GM12865 (cell line): ENCODE measurements around the gene SP6.
A peak's percentile ranks its signal among the peaks of the same experiment; 100 is the strongest.

Source experiments
- DNase-seq: peaks from one replicate; pipeline ENCODE4 v3.0.0; 2010; ENCODE audit warnings: low read depth
- H3K4me3 ChIP-seq: 2 replicates; pipeline ENCODE4 v1.5.1; 2011; ENCODE audit warnings: mild to moderate bottlenecking, low read depth, low read length, control low read depth
- TF ChIP-seq, protein P1 (sequence below): IDR thresholded peaks from 2 replicates; pipeline ENCODE4 v1.5.1; 2011; ENCODE audit warnings: low read length, control low read depth, low read depth, inconsistent platforms; ENCODE audit not compliant: insufficient read depth; ENCODE audit errors: missing control alignments

Gene SP6

DNA sequence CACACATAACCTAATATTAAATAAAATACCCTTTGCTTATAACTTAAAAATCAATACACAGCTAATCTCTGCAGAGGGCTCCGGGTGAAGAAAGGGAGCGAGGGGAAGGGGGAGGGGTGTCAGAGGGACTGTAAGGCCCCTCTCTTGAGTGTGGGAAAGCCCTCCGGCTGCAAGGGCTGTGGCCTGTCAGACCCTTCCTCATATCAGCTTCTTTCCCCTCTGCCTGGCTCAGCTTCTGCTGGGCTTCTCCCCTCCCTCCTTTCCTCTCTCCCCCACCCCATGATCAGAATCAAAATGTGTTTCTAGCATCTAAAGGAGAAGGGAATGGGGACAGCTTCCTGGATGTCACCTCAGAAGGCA lies 5.3 kb downstream of the SP6 start:
- no peak for DNase-seq
- no peak overlapping the region for H3K4me3 ChIP-seq
- TF ChIP-seq, protein P1, sequence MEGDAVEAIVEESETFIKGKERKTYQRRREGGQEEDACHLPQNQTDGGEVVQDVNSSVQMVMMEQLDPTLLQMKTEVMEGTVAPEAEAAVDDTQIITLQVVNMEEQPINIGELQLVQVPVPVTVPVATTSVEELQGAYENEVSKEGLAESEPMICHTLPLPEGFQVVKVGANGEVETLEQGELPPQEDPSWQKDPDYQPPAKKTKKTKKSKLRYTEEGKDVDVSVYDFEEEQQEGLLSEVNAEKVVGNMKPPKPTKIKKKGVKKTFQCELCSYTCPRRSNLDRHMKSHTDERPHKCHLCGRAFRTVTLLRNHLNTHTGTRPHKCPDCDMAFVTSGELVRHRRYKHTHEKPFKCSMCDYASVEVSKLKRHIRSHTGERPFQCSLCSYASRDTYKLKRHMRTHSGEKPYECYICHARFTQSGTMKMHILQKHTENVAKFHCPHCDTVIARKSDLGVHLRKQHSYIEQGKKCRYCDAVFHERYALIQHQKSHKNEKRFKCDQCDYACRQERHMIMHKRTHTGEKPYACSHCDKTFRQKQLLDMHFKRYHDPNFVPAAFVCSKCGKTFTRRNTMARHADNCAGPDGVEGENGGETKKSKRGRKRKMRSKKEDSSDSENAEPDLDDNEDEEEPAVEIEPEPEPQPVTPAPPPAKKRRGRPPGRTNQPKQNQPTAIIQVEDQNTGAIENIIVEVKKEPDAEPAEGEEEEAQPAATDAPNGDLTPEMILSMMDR, result no peak

DNA sequence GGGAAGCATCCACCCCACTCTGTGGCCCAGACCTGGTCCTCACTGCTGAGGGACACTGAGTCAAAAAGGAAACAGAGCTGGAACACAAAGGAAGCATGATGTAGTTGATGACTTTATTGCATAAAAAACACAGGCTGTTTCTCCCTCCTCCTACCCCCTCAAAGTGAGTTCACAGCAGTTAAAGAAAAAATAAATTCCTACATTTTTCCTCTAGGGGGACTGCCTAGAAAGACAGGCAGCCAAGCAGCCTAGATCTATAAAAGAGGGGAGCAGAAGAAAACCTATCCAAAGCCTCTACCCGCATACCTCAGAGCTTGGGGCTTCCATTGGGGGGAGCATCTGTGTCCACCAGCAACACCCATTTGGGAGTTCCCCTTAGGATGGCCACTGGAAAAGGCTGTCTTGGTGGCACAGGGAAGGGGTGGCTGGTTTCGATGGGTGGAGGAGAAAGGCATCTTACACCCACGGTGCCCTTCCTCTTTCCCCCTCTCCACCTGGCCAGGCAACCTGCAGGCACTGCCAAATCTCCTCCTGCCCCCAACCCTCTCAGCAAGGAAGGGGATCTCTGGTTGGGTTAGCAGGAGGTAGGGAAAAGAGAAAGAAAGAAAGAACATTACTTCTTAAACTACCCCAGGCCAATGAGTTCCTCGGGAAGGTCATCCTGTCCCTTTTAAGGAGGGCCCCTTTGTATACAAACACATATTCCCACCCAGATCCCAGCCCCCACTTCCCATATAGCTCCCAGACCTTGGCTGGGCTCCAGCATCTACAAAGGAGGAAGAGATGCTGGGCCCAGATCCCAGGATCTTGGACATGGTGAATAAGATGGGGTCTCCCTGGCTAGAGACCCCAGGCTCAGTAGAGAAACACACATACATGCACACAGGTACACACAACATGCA lies 5.9 kb downstream of the SP6 start:
- no peak overlapping the region for H3K4me3 ChIP-seq
- TF ChIP-seq, protein P1, result peak; percentile 17
- no peak for DNase-seq

DNA sequence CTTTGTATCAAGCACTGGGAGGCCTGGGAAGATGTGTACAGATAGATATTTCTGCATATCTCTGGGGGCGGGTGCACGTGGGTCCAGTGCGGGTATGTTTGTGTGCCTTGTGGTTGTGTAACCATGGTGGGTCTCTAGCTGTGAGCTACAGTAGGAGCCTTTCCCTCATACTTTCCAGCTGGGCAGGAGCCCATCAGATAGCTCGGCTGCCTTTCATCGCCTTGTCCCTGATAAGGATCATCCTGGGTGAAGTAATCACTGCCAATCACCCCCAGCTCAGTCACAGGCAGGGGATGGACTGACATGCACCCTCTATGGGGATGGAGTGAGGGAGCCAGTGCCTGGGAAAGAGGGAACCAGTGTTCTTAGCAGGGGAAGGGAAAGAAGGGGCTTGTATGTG lies 6.7 kb downstream of the SP6 start:
- no peak for DNase-seq
- TF ChIP-seq, protein P1, result no peak
- H3K4me3 ChIP-seq, result no peak overlapping the region

DNA sequence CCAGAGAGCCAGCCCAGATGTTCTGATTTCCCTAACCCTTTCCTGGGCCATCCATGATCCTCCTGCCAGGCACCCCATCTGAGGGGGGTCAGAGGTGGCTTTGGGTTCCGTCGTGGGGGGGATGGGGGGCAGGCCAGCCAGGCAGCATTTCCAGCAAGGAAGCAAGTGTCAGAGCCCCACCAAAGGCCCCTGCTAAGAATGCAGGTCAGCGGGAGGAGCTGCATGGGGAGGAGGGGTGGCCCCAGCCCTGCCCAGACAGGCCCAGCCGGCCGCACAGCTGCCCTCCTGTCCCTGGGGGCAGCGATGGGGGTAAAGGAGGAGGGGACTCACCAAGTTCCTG lies 7.6 kb downstream of the SP6 start:
- no peak for DNase-seq
- no peak overlapping the region for H3K4me3 ChIP-seq
- TF ChIP-seq, protein P1, result no peak

DNA sequence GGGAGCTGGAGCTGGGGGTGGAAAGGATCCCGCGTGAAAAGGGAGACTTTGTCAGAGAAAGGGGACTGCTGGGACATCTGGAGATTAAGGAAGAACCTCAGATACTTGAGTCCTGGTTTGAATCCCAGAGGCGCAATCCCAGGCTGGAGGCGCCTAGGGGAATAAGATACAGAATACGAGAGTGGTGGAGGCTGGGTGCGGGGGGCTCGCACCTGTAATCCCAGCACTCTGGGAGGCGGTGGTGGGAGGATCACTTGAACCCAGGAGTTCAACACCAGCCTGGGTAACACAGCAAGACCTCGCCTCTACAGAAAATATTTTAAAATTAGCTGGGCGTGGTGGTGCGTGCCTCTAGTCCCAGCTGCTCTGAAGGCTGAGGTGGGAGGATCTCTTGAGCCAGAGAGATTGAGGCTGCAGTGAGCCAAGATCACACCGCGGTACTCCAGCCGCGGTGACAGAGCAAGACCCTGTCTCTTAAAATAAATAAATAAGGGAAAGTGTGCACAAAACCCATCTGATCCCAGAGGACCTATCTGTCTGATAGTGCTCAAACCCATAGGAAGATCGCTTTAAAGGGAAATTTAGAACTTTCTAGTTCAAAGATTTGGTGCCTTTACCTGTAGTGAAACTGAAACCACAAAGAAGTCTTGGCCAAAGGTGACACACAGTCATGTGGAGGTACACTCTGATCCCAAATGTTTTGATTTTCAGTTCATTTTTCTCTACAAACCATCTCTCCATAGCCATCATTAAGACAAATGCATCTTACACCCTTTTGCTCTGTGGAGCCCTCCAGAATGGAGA lies 9.3 kb downstream of the SP6 start:
- TF ChIP-seq, protein P1, result no peak
- H3K4me3 ChIP-seq, result peak overlapping the region; percentile 95; the same call in 1 of the 2 replicates
- no peak for DNase-seq

DNA sequence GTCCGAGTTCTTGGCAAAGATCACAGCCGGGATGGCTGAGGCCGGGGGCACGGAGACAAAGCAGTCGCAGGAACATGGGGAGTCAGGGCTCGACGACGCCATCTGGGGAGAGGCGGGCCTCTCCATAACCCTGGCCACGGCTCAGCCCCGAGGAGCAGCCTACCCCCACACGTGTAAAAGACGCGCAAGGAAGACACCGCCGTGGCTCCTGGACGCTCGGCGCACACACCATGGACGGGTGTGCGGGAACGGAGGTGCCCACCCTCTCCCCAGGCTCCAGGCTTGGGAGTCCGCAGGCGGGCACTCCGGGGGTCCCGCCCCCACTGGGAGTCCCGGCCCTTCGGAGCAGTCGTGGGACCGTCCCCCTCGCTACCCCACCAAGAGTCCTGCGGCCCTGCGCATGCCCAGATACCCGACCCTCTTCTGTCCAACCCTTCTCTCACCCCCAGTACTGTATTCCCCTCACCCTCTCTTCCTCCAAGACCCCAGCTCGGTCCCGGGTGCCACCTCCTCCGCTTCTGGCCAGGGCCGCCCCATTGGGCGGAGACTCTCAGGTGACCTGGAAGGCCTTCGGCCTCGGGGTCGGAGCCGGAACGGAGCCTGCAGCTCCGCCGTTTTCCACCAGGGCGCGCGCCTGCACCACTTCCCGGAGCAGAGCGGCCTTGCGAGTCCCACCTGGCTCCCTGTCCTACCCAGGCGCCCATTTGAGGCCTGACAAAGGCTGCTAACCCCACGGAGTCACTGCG lies 10.0 kb downstream of the SP6 start, which contains the start of gene SCRN2:
TSS of gene SCRN2 (minus strand) at position 532 of the 746 bp plus-strand sequence. CDS start at position 102, 430 bp downstream.
- peak; percentile 94 for DNase-seq
- TF ChIP-seq, protein P1, result peak; percentile 95
- H3K4me3 ChIP-seq, result peak within 1 kb of the TSS; percentile 95
